GM21825 (cell line): Measurements from ENCODE around the gene ST3GAL5.

Source experiments
- ATAC-seq: cut with Tn5 transposase; IDR thresholded peaks from one replicate; pipeline ENCODE4 v1.9.1; 2021; ENCODE audit warnings: mild to moderate bottlenecking, moderate library complexity; ENCODE audit not compliant: unreplicated experiment

Gene ST3GAL5

DNA sequence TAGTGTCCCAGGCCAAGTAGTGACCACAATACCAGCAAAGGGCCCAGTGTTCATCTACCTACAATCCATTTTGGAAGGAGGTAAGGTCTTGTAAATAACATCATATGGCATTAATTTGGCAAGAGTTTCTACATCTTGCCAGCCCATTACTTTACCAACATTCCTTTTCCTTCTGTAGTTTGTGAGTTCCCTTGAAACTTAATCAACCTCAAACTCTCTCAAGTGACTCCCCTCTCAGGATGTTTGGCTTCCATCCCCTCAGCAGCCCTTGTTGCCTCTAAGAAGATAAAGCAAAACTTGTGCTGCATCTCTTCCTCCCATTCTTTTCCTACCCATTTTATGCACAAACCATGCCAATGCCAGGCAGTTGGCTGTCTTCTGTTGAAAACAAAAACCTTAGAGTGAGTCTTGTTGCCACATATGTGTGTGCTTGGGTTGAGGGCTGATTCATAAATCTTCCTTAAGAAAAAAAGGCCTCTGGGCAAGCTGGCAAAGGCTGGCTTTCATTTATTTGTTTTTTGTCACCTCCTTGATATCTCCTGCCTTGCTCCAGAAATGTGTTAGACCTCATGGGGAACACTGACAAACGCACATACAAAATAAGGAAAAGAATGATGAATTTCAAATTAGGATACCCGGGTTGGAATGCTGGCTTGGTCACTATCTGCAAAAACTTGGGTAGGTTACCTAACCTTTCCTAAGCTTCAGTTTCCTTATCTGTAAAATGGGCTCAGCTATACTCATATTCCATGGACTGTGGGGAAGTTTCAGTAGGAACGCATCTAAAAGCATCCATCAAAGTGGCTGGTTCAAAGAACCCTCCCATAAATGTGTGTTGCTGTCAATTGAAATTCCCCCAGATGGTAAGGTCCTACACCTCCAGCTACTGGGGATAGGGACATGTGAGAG lies 29.4 kb upstream of the ST3GAL5 start:
- ATAC-seq = no peak

DNA sequence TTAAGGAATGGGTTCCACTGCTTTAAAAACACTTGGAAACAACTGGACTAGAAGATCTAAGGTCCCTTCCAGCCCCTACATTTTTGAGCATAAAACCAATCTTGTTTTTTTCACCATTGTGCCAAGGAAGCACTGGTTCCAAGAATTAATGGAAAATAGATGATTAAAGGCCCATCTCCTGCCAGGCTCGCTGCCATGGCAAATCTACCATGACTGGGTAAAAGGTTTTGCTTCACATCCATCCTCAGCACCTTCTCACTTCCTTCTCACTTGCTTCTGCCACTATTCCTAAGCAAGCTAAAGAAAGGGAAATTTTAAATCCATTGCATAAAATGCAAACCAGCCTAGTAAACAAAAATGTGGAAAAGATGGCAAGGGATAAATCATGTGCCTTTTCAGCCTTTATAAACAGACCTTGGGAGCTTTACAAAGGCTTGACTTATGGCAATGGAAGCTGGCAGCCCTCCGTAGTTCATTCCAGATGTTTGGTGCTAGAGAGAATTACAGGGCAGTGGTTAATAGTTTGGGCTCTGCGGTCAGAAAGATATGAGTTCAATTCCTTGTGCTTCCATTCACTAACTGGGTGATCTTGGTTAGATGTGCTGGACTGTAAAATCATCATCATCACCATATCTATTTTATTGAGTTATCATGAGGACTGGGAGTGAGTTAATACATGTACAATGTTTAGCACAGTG lies 27.0 kb upstream of the ST3GAL5 start:
- no peak for ATAC-seq

GRCh38 chr2:85914922-85915321 lies 26.1 kb upstream of the ST3GAL5 start:
- ATAC-seq = no peak

DNA sequence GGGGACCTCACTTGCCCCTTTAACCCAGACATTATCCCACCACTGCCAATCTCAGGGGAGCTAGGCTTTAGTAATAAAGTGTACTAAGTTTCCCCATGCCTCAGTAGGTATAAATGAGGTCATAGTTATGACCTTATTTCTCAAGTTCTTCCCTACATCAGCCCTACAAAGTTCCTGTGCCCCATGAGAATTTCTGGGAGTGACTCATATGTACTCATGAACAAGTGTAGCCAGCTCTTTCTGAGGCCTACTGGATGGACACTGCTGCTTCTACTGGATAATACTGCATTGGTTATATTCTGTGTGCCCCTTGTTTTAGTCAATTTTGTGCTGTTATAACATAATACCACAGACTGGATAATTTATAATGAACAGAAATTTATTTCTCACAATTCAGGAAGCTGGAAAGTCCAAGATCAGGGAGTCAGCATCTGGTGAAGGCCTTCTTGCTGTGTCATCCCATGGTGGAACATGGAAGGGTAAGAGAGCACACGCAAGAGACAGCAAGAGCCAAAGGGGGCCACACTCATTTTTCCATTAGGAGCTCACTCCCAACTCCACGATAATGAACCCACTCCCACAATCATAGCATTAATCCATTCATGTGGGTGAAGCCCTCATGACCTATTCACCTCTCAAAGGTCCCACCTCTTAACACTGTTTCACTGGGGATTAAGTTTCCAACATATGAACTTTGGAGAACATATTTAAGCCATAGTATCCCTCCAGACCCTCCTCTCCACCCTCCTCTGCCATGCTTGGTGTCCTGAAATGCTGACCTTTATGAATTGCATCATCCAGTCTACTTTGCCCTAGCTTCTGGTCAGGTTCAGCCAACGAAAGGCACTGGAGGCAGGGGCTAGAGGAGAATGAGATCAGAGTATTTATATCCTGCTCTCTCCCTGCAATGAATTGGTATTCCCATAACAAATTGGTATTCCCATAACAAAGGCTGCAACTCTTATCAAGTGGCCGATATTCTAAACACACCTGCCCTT lies 25.4 kb upstream of the ST3GAL5 start:
- no peak for ATAC-seq

DNA sequence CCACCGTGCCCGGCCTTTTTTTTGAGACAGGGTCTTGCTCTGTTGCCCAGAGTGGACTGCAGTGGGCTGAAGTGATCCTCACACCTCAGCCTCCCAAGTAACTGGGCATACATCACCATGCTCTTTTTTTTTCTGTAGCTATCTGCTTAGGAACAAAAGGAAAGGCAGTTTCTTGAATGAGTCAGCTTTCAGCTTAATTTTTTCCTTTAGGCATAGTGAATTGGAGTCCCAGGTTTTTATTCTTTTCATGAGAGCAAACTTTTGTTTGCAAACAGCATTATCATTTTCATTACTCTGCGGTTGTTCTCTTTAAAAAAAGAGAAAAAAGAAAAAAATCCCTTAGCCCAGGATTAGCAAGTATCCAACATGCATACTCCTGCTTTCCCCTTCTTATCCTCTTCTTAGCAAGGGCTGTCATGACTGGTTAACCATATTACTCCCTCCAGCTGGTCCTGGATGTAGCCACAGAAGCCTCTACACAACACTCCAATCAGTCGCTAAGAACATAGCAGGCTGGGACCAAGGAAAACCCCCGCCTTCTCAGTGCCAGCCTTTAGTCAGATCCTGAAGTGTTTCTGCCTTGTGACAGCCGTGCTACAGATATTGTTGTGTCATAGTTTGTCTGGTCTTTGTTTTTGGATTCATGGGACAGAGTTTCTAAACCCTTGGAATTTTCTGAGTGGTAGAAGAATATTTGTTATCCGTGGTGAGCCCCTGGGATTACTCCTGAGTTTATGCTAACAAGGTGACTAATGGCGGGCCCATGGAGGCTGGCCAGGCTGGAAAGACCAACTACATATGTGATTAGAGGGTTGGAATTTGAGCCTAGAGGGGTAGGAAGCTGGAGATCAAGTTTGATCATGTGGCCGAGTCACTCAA lies 23.3 kb upstream of the ST3GAL5 start:
- no peak for ATAC-seq

DNA sequence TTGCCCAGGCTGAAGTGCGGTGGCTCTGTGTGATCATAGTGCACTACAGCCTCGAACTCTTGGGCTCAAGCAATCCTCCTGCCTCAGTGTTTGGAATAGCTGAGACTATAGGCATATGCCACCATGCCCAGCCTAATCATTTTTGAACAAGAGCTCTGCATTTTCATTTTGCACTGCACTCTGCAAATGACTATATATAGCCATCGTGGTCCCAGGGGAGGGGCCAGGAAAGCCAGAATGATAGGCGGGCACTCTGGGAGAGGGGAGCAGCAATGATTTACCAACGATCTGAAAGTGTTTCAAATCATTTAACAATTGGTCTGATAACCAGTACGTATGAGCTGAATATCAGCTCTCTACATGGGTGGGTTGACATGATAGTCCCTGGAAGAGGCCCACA lies 22.3 kb upstream of the ST3GAL5 start:
- ATAC-seq = no peak

GRCh38 chr2:85909005-85909404 lies 20.2 kb upstream of the ST3GAL5 start:
- ATAC-seq = no peak

DNA sequence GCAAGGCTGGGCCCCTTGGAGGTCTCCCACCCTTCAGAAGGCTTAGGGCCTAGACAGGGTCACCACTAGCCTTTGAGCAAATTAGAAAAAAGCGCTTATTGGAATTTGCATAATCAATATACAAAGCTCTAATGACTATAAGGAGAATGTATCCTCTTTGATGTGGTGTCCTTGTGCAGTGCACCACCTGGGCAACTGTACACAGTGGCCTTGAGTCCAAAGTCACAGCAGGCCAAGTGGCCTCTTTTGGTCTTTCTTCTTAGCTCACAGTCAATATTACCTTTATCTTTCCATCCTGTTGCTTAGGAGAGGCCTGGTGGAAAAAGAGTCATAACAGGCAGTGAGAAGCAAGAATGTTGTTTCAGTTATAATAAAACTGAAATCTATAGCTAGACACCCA lies 19.7 kb upstream of the ST3GAL5 start:
- no peak for ATAC-seq

DNA sequence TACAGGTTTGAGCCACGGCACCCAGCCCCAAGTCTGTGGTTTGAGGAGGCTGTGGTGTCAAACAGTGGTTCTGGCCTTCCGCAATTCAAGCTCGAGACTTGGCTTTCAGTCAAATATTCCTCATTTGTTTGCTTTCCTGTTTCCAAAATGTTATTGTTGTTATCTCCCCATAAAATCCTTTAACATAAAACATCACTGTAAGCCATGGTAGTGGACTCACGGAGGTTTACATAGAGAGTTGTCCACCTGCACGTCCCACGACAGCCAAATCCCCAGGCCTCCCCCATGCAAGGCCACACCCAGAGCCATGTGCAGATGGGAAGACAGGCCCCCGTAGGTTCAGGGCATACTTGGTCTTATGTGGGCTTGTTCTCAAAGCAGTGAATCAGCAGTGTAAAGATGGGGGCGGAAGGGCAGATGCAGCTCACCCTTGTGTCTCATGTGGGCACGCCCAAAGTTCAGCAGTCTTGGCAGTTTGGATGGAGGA lies 18.9 kb upstream of the ST3GAL5 start:
- ATAC-seq = no peak

DNA sequence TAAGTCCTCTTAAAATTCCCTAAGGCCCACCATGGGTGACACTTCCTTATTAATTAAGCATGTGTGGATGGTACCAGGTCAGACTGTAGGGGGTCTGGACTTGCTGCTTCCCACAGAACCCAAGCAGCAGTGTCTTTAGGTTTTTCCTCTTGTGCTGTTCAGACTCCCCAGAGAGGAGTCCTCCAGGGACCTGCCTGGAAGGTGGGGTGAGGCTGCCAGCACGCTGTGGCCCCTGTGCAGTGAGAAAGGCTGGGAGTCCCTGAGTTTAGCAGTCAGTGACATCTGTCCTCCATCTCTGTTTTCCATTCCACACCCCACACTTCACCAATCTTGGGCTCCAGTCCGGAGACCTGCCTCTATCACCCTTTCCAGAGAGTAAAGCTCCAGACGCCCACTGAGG lies 18.0 kb upstream of the ST3GAL5 start:
- ATAC-seq = no peak

DNA sequence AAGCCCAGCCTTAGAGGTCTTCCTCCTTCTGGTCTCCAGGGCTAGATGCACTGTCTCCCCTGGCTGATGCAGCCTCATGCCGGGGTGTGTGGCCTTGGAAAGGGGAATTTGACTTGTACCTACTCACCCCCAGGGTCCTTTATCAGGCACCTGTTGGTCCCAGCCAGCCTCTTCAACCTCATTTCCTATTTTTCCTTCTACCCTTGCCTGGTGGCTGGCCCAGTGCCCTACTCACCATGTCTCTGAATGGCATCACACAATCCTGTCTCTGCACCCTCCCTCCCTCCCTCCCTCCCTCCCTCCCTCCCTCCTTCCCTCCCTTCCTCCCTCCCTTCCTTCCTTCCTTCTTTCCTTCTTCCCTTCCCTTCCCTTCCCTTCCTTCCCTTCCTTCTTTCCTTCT lies 17.1 kb upstream of the ST3GAL5 start:
- ATAC-seq = no peak

- ATAC-seq = no peak
These were observed 16.4 kb upstream of the ST3GAL5 start for GRCh38 chr2:85905187-85905666.

DNA sequence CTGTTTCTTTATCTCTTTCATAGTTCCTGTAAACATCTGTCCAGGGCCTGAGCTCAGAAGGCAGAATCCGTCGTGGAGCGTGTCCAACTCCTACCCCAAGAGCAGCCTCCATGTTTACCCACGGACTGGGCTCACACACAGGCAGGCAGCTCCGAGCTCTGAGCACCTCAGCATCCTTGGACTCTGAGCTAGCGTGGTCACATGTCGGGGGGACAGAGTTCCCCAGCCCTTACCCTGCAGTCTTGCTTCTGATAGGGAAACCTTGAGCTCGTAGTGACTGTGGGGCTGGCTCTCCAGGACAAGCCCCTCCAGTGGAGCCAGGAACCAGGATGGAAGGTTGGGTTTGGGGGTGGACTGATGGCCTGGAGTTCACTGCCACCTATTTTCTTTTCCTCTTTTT lies 15.1 kb upstream of the ST3GAL5 start:
- no peak for ATAC-seq

GRCh38 chr2:85902496-85902895 lies 13.7 kb upstream of the ST3GAL5 start:
- no peak for ATAC-seq

DNA sequence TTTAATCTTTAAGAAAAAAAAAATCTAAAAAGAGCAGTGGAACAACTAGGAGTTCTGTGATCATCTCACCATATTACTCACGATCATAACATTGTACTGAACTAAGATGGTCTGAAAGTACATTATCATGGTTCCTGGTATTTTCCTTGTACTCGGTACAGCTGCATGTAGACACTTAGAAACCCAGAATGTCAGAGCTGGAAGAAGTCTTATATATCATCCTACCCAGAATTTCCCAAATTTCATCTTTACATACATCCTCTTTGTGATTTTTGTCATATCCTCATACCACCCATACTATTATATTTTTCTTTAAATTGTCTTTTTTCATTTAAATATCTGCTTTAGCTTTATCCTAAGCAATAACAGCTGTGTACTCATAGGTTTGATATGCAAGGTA lies 12.4 kb upstream of the ST3GAL5 start:
- ATAC-seq = no peak

DNA sequence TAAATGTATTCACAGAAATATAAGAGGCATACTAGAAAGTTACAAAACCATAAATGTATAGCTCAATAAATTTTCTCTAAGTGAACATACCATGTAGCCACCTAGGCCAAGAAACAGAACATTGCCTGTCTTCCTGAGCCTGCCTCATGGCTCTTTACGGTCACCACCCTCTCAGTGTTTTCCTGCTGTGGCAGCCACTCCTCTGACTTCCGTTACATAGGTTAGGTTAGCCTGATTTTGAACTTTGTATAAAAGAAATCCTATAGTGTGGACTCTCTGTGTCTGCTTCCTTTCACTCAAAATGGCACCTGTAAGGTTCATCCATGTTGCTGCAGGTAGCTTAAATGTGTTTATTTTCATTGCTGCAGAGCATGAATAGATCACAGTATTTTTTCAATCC lies 11.6 kb upstream of the ST3GAL5 start:
- no peak for ATAC-seq

DNA sequence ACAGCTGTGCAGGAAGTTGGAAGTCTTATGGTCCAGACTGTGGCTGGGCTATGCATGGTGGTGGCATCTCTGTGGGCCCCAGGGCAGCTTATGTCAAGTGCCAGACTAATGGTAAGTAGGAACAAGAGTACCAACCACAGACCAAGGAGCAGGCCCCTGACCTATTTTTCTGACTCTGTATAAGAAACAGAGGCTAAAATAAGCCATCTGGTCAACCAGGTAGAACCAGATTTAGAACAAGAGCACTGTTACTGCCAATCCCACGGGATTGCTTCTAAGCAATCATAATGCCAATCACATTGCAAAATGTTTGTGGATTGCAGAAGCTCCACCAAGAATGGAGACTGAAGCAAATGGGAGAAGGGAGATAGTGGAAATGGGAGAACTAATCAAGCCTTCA lies 11.1 kb upstream of the ST3GAL5 start:
- no peak for ATAC-seq

DNA sequence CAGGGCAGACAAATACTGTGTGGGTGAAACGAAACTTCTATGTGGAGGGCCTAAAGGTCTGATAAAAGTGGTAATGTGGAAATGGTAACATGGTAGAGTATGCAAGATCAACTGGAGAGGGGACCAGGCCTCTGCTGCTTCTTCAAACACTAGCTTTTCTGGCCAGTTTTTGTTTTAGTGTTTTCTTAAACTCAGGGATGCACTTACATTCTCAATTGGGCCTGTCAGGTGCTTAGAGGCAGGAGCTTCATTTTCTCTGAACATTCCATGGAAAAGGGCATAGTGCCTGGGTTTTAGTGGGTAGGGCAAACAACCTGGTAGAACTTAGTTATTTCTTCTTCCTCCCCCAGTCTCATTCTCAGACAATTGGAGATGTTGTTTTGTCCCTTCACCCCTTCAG lies 10.5 kb upstream of the ST3GAL5 start:
- no peak for ATAC-seq

GRCh38 chr2:85898881-85899280 lies 10.1 kb upstream of the ST3GAL5 start:
- no peak for ATAC-seq
